GM18526 (cell line): ENCODE results near the gene CHDH.

ENCODE experiments used
- POLR2A ChIP-seq: IDR thresholded peaks from 3 replicates; pipeline ENCODE4 v1.6.1; 2011; ENCODE audit not compliant: insufficient read length; ENCODE audit errors: extremely low read depth

CHDH gene

GRCh38 chr3:53807117-53807810 lies 39.0 kb downstream of the CHDH start:
- no peak for TF ChIP-seq POLR2A

- no peak for TF ChIP-seq POLR2A
Measured at GRCh38 chr3:53806182-53807116, 39.8 kb downstream of the CHDH start.

- no peak for TF ChIP-seq POLR2A
Measured at GRCh38 chr3:53805463-53806159, 40.6 kb downstream of the CHDH start.

DNA sequence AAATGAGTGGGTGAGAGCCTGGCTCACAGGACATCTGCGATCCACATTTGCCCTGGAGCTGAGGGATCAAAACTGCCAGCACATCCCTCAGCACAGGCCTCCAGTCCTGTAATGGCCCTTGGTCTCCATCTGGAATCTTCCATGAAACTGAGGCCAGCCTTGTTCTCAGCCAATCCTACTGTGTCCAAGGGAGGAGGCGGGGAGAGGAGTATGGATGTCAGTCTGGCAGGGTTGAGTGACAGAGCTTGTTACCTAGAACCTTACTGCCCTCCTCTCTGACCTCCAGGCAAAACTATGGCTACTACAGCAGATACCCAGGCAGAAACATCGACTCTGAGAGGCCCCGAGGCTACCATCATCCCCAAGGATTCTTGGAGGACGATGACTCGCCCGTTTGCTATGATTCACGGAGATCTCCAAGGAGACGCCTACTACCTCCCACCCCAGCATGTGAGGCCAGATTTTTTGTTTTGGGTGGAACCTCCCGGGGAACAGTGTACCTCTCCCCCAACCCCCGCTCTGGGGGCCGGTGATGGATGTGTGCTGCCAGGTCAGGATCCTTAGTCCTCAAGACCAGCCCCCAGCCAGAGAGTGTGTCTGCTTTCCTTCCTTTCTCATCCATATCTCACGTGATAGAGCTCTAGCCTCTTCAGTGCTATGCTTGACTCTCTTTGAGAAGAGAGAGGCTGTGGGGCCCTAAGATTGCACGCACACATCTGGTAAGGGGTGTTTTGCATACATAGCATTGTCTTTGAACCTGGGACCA lies 41.3 kb downstream of the CHDH start:
- no peak for TF ChIP-seq POLR2A

DNA sequence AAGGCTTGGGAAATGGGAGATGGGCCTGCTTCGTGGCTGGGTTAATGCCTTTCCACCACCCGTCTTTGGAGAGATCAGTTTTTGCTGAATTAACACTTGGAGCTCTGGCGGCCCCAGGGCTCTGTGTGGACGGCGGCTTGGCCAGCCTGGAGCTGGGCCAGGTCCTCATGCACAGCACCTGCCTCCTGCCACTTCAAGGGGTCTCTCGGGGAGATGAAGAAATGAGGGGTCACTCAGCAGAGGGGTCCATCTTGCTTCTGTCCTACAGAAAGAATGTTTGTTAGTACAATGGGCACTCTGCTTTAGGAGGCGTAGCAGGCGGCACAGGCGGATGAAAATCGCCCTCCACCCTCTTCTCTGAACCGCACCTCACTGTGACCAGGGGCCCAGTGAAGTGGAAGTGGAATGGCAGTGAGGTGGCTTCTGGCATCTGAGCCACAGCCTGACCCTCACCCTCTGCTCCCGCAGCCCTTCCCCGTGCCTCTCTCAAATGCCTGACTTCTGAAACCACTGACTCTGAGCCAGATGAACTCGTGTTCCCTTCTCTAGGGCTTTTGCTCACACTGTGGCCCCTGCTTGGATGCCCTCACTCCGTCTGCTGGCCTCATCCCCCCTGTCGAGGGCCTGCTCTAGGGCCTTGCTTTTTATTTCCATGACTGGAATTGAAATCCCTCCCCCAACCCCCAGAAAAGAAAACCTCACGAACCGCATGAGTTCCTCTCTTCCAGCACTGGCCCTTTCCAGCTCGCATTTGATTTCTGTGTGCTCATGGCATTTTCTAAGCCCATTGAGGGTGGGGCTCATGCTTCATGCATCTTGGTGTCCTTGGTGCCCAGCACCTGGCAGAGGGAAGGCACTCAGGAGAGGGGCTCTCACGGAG lies 42.2 kb downstream of the CHDH start:
- no peak for TF ChIP-seq POLR2A

DNA sequence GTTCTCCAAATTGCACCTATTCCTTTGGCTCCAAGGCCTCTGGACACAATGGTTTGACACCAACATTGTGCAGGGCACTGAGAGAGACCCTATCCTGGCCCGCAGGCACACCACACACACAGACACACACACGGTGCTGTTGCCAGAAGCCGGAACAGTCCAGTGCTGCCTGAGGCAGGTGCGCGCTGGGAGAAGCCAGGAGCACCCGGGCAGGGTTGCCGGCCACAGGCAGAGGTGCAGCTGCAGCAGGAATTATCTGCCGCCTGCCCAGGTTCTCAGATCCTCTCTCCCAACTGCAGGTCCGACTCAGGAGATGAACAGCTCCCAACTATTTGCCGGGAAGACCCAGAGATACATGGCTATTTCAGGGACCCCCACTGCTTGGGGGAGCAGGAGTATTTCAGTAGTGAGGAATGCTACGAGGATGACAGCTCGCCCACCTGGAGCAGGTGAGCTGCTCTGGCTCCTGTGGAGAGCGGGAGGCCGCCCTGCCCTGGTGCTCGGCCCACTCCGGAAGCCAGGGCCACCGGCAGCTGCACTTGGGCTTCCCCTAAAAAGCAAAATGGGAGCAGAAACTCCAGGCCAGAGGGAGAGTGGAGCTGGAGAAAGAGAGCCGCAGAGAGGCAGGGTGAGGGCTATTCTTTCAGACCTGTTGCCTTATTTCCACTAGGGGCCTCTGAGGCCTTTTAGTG lies 42.9 kb downstream of the CHDH start:
- TF ChIP-seq POLR2A = no peak

DNA sequence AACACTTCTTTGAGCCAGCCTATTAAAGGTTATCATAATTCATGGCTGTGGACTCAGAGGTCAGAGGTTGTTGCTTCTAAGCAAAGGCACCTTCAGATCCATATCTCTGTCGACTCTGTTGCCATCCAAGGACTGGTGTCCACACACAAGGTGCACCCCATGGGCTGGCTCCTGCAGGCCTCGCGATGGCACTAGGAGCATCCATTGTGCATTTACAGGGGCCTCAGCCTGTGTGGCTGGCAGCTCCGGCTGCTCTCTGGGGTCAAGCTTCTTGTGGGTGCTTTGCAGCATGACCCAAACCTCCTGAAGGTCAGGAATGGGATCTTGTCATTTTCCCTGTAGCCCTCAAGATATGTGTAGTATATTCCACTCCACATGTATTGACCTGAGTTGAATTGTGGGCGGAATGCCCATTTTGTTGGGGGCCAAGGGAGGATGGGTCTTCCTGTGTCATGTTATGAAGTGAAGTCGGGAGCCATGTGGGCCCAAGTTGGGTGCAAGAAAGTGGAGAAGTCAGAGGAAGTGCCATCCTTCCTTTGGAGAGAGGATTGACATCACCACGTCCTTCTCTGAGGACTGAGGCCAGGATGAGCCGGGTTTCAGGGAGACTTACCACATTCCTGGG lies 43.9 kb downstream of the CHDH start:
- no peak for TF ChIP-seq POLR2A

GRCh38 chr3:53801319-53801718 lies 44.9 kb downstream of the CHDH start:
- TF ChIP-seq POLR2A = no peak

DNA sequence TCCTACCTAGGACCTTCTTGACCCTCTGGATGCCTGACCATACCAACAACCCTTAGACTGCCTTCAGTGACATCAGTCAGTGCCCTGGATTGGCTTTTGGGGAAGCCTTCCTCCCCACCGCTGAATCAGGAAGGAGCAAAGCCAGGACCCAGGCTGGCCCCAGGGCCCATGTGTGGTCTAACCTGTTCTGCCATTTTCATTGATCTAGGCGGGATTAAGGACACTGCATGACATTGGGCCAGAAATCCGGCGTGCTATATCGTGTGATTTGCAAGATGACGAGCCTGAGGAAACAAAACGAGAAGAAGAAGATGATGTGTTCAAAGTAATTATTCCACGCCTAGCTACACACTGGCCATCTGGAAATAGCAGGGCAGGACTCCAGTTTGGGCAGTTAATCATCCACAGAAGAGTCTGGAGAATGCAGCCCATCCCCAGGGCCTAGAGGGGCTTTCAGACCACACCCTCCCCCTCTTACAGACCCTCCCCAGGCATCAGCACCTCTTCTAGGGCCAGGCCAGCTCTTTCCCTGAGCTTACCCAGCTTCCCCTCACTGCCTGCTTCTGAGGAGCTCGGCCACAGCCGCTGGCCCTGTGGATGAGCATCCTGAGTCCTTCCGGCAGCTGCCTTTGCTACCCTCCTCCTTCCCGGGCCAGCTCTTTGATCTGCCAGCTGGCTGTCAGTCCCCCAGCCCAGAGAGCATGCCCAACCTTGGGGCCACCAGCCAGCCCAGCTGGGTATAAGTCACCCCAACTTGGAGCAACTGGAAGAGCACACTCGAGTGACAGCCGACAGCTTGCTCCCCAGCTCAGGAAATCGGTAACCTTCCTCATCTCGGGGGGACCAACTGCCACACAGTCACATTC lies 45.9 kb downstream of the CHDH start:
- no peak for TF ChIP-seq POLR2A

DNA sequence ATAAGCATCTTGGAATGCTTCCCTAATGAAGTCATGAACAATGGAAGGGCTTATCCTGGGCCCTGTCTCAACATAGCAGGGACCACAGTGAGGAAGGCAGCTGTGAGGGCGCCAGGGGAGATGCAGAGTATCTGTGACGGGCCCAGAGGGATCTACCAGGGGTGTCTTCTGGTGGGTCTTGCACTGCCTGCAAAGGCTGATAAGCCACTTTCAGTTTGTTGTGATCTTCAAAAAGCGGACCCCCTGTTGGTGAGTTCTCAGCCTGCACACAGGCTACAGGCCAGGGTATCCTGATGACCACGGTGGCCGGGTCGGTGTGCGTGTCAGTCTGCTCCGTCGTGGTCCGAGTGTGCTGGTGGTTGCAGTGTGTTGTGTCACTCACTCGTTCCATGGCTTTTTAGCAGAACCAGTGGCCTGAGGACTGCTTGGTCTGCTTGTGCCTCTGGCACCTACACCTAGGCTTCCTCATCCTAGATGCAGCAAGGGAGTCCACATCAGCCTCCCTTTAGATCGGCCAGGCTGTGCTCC lies 46.8 kb downstream of the CHDH start:
- no peak for TF ChIP-seq POLR2A

DNA sequence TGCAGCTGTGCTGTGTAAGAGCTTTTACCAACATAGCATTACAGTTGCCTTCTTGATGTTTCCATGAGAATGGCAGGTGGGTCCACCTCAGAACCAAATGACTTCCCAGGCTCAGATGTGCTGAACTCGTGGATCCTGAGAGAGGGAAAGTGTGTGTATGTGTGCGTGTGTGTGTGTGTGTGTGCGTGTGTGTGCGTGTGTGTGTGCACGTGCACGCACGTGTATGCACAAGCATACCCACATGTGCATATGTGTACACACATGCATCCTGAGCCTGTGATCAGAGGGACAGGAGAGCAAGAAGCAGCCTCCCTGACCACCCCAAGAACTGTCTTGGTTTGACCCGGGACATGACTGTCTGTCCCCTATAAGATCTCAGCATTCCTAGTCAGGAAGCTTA lies 48.1 kb downstream of the CHDH start:
- TF ChIP-seq POLR2A = no peak

DNA sequence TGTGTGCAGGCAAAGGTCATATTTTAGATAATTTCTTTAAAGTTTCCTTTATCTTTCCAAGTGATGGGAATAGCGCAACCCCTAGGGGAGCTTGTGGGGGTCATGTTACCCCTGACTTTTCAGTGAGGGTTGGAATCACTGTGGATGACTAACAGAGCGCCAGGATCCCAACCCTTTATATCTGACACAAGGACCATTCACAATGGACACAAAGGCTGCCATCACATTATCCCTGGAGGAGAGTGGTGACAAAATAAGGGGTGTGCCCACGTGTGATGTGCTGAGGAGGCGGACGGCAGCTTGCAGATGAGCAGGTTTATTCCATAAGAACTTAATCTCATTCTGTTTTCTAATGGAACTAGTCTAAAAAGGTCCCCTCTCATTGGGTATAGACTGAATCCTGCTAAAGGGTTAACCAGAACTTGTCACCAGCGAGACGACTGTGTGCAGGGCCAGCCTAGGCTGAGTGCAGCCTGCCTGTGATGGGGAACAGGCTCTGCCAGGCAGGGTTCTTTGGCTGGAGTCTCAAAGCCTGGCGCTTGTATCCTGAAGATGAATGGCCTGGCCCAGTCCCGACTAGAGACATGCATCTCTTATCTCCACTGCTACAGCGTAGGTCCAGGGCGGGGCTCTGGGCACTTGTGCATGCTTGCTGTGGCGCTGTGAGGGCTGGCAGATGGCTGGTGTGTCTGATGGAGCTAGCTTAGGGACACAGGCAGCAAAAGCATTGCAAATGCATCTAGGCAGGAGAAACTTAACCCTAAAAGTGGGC lies 50.2 kb downstream of the CHDH start:
- no peak for TF ChIP-seq POLR2A
